GM19351 (cell line): ENCODE results near the gene ARID5B.

Experiments used
- ATAC-seq: cut with Tn5 transposase; IDR thresholded peaks from one replicate; pipeline ENCODE4 v1.9.1; 2021; ENCODE audit warnings: mild to moderate bottlenecking, moderate library complexity; ENCODE audit not compliant: unreplicated experiment

The ARID5B gene

DNA sequence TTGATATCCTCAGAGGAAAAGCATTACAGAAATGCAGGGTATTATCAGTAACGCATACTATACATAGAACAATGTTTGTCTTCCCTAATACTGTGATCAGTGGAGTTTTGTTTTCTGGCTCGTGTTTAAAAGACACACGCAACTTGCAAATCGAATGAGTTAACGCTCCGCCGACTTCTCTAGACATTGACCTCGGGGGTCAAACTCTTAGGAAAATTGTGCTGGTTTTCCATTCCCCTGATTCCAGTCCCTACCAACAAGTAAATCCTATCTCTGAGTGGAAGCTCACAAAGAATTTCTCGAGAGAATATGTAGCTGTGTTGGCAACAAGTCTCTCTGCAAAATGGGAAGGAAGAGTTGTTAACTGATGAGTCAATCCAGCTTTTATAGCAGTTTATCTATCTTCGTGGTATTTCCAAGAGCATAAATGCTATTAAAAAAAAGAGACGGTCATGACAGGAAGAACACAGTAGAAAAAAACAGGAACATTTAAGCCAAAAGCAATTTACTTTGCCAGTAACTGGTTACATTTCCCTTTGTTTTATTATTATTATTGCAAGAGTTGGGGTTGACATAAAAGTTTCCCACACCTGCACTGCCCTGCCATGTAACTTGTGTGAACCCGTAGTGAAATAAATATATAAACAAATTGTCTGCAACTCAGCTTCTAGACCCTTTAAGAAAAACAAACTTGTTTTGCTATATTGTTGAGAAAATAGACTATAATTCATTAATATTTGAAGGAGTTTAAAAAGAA is 144.4 kb downstream of the ARID5B start:
- ATAC-seq: no peak

GRCh38 chr10:62046522-62047227 is 145.2 kb downstream of the ARID5B start:
- peak; percentile 36 for ATAC-seq

DNA sequence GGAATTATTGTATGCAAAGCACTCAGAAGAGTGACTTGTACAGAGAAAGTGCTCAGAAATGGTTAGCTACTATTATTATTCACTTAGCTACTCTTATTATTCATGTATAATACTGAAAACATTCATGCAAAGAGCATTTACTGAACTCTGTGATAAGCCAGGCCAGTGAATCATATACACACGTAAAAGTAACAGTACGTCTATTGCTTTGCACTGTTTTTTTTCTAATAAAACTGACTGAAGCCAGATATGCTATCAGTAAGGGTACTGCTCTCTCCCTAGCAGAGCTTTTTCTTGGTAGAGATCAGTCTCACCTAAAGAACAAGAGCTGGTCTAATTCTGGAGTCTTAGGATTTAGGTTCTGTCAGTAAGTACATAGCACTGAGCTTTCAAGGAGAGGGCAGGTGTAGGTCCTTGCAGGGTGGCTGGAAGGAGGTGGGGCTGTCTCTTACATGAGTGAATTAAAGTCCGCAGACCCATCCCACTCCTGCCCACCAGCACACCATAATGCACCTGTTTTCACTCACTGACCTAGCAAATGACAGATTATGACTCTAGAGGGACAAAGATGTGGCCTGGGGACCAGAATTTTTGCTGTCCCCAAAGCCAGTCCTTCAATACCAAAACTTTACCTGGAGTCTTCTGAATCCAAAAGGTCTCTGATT is 145.9 kb downstream of the ARID5B start:
- ATAC-seq: peak; percentile 13

GRCh38 chr10:62047960-62048383 is 146.5 kb downstream of the ARID5B start:
- no peak for ATAC-seq

DNA sequence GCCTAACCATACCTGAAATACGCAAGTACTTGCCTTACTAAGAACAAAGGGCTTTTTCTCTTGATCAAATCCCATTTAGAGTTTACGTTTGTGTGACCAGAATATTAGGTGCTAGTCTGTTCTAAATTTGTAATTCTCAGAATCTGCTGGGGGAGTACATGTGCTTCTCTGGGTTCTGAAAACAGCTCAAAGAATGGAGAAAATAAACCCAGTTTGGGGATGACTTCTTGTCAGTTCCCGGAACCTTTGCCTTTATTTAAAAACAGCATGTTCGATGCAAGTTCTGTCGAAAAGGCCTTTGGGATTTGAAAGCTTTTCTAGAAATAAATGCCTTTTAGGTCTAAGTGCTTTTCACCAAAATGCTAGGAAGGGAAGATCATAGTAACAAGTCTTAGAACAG is 147.0 kb downstream of the ARID5B start:
- no peak for ATAC-seq

DNA sequence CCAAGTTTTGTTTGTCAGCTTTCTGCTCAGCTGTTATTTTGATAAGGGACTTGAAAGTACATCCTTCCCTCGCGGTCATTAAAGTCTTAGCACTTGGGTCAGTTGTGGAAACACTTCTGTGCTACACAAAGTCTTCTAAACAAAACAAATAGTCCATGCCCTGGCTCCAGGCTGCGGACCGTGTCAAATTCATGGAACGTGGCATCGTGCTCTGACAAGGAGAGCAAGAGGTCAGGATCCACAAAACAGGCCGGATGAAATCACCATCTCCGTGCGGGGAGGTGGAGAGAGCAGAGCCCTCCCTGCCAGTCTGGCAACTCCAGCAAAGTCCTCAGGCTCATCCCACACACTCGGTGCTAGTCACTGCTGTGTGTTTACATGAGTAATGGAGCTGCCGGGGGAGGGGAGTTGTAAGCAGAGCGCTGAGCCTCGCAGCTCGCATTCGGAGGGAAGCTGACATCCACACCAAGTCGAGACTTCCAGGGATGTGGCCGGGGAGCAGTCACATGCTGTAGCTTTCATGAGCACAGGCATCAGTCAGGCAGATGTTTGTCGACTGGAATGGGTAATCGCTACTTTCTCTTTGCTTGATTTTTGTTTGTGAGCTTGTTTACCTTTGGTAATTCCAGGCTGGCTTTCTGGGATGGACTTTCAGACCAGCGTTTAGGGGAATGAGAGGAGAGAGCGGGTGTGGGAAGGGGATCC is 147.6 kb downstream of the ARID5B start:
- ATAC-seq: peak; percentile 9

- ATAC-seq: no peak
Measured at GRCh38 chr10:62049624-62050345, 148.3 kb downstream of the ARID5B start.

GRCh38 chr10:62050346-62050892 is 148.9 kb downstream of the ARID5B start:
- no peak for ATAC-seq

GRCh38 chr10:62050893-62051433 is 149.5 kb downstream of the ARID5B start:
- ATAC-seq: peak; percentile 53

- no peak for ATAC-seq
Measured at GRCh38 chr10:62052276-62052675, 150.8 kb downstream of the ARID5B start.

- ATAC-seq: no peak
Measured at GRCh38 chr10:62053860-62054259, 152.4 kb downstream of the ARID5B start.

DNA sequence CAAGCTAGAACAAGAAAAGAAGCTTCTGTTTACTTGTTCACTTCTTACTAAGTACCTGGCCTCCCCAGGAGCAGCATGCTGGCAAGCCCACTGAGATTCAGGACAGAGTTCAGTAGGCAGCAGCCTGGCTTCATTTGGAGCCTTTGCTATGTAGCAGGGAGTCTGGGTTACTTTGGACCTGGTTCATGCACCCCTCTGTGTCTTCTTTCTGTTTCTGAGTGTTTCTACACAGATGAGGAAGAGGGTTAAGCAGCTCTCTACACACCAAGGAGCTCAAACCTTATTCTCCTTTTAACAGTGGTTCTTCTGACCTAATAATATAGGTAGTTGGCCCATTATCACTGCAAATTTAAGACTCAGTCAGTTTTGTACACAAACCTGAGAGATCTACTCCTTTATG is 152.9 kb downstream of the ARID5B start:
- peak; percentile 37 for ATAC-seq

GRCh38 chr10:62054830-62055229 is 153.3 kb downstream of the ARID5B start:
- peak; percentile 33 for ATAC-seq

DNA sequence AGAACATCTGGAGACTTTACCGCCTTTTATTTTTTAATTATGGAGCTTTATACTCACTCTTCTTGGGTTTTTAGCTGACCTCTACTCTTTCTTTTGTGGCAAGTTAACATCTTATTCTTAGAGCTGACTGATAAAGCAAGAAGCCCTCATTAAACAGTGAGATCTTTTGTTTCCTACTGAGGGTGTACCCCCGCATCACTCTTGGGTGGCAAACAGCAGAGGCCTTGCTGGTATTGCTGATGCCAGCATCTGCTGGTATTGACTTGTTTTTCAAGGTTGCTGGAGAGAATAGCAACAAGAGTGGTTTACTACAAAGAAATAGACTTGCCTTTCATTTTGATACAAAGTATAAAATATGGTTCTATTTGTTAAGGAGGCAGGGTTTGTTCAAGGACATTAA is 154.7 kb downstream of the ARID5B start:
- no peak for ATAC-seq

- no peak for ATAC-seq
Measured at GRCh38 chr10:62056698-62057097, 155.2 kb downstream of the ARID5B start.

GRCh38 chr10:62057359-62057758 is 155.9 kb downstream of the ARID5B start:
- no peak for ATAC-seq

- no peak for ATAC-seq
Measured at GRCh38 chr10:62057850-62058249, 156.4 kb downstream of the ARID5B start.

DNA sequence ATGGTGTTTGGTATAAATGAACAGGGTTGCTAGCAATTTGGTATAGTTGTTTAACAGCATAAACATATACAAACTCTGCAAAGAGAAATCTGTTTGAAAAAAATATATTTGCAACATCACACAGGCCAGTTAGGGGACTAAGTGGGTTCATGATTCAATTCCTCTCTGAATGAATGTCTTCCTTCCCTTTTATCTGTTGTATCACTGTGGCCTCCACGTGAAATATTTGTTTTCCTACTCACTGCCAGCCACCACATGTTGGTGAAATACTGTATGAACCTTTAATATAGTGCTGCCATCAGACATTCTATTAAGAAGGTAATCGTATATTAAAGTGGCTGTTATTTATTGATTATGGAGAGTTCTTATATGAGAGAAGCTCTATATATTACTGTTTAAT is 157.0 kb downstream of the ARID5B start:
- ATAC-seq: no peak

DNA sequence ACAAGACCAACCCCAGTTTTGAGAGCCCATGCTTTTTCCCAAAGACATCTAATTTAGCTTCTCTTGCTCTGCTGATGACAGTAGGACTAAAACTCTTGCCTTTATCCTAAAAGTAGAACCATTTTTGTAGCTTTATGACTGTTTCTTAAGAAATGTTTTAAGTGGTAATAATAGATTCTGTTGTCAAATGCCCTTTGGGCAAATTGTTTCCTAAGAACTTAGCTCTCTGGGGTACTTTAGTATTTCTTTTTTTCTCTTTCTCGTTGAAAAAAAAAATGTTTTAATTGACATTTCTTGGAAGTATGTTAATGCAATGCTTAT is 157.4 kb downstream of the ARID5B start:
- no peak for ATAC-seq

DNA sequence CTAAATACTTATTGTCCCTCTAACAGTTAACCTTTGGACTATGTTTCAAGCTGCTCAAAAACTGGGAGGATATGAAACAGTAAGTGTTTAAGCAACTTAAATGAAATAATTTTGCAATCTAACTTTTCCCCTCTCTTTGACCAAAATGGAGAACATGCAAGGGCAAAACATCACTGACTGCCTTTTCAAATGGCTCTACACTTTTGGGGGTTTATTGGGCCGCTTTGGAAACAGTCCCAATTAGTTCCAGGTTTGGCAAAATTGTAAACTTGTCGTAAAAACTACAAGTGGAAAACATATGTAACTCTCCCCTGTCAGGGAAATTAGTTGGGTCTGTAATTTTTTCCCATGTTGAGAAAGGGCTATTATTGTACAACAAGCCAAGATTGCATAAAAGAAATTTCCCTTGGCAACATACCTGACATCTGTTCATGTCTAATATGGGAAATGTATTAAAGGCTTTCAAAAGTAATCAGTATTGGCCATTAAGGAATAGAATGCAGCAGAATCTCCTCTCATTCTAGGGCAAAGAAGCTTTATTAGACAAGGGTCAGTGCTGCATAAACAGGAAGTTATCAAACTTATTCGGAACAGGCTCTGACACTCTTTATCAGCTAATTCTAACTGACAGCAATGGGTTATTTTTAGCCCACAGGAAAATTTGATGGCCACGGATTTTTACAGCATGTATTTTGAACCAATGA is 157.9 kb downstream of the ARID5B start:
- no peak for ATAC-seq
